NCI-H1092 treated with DMSO at 0.1 percent for 48 hours (cell line): ENCODE measurements around the gene MED8.

Experiments
- DNase-seq: peaks from one replicate; lab custom pipeline; 2025; lab: John Stamatoyannopoulos, UW

MED8 gene

DNA sequence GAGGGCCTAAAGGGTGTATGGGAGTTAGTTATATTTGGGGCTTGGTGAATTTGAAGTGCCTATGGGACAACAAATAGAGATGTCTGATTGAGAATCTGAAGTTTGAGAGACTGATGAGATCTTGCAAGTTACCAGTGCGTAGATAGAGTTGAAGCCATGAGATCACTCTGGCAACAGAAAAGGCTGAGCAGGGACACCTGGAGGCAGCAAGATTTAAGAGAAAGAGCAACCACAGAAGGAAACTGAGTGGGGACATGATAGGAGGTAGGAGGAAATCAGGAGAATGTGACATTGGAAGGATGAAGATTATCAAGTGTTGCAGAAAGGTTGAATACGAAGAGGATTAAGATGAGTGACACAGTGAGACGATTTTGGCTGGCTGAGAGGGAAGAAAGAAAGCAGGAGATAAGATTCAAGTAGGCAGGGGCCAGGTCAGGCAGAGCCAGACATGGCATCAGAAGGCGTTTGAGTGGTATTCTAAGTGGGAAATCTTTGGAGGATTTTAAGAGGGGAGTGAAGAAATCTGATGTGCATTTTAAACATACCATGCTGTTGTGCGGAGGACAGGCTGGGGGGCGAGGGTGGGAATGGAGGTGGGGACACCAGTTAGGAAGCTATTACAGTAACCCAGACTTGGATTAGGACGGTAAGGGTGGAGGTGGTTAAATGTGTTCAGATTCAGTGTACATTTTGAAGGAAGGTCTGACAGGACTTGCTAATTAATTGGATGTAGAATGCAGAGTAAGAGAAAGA is 55.0 kb downstream of the MED8 start:
- DNase-seq, result no peak
